Esophagus muscularis mucosa (tissue), 3 donors: ENCODE data around the gene CNOT1.

Experiments used
- CTCF ChIP-seq, 3 experiments: fragments of 200-600 bp in 2 of 3; fragments of 450-650 bp in 1 of 3; sonication (generic) in 2 of 3; IDR thresholded peaks; one replicate each; pipeline ENCODE4 v1.5.1; 2017 to 2019; ENCODE audit warnings: antibody characterized with exemption in 3 of 3, mild to moderate bottlenecking in 2 of 3, moderate library complexity in 1 of 3
- POLR2A ChIP-seq: fragments of 450-650 bp; IDR thresholded peaks from one replicate; pipeline ENCODE4 v1.6.1; 2017; ENCODE audit warnings: antibody characterized with exemption, moderate library complexity, mild to moderate bottlenecking, low read depth

GRCh38 chr16:58508671-58509251, 120.9 kb downstream of the CNOT1 start:
- TF ChIP-seq CTCF (IDR thresholded peaks at IDR 0.05), result no peak
- no peak for TF ChIP-seq POLR2A
